Measurements from ENCODE around the gene AOX1. TPM values are rescaled to one million over a fixed set of nuclear protein-coding genes. Genes with fewer than 3 reads are reported as not detected.

The AOX1 gene
- total RNA-seq, 1 experiment from 2014 or later, result 3.5 TPM

GRCh38 chr2:200635251-200635650 is 49.4 kb downstream of the AOX1 start:
- Histone ChIP-seq H3K79me2 (ENCODE audit: insufficient read depth, low read length) (no peaks in the 10 kb centered on the region), H3K4me2 (ENCODE audit: insufficient read depth, insufficient read length, low read length) (no peak overlapping the region), H4K20me1 (ENCODE audit: control insufficient read depth, insufficient read depth, insufficient read length) (no peaks in the 10 kb centered on the region), H3K9ac (ENCODE audit: extremely low read depth, insufficient read length, low read length) (no peak overlapping the region), H3K27me3 (ENCODE audit: insufficient read depth, low read length) (no peaks in the 10 kb centered on the region), H2AK5ac (ENCODE audit: insufficient read length, low read length) (no peak overlapping the region), H4K91ac (ENCODE audit: insufficient read length, low read depth, low read length) (no peak overlapping the region), H4K5ac (ENCODE audit: insufficient read length, low read depth, low read length) (no peak overlapping the region), H3T11ph (ENCODE audit: low read length) (no peak overlapping the region), H3K23ac (ENCODE audit: insufficient read length, low read depth, low read length) (no peak overlapping the region), H3K9me3 (ENCODE audit: control insufficient read depth, low read depth, low read length) (no peaks in the 10 kb centered on the region), H3K4me1 (ENCODE audit: insufficient read depth, low read length) (no peaks in the 10 kb centered on the region), H2BK5ac (ENCODE audit: insufficient read length, low read length) (no peak overlapping the region), H2BK120ac (ENCODE audit: low read depth, low read length, poor library complexity, severe bottlenecking) (no peak overlapping the region), H3K56ac (ENCODE audit: insufficient read length, low read depth, low read length) (no peak overlapping the region), H3K79me1 (ENCODE audit: insufficient read depth, low read depth, low read length, poor library complexity, severe bottlenecking) (no peaks in the 10 kb centered on the region), H2BK12ac (ENCODE audit: insufficient read length, low read depth, low read length) (no peak overlapping the region), H3K27ac (ENCODE audit: insufficient read length, low read depth, low read length) (no peak overlapping the region), H3K4ac (ENCODE audit: low read depth, low read length) (no peak overlapping the region), H4K8ac (replicated peaks; ENCODE audit: insufficient read length, low read depth, low read length) (no peak overlapping the region), H3K23me2 (ENCODE audit: insufficient read length, low read depth, low read length, poor library complexity, severe bottlenecking) (no peaks in the 10 kb centered on the region), H3K14ac (ENCODE audit: insufficient read depth, low read length) (no peak overlapping the region), H2AFZ (ENCODE audit: low read length) (no peak overlapping the region), H2BK20ac (ENCODE audit: low read depth, low read length, poor library complexity, severe bottlenecking) (no peak overlapping the region), H3K18ac (ENCODE audit: insufficient read length, low read depth, low read length) (no peak overlapping the region), H2BK15ac (ENCODE audit: low read depth, low read length) (no peak overlapping the region)
- no peak for DNase-seq
- Mint-ChIP-seq H3K27me3 (ENCODE audit: low read depth) (no peaks in the 10 kb centered on the region), H3K36me3 (ENCODE audit: insufficient read depth in 1 of 3, low read depth in 3 of 3) (no peaks in the 10 kb centered on the region; a peak in 1 of 7 replicates), H3K4me1 (0 out of 4 replicates have a peak, but pooled peaks cover 0 to 2% of the 10 kb centered on the region in 2 experiments), H3K9me3 (no peaks in the 10 kb centered on the region), H3K27ac (no peak overlapping the region; a peak in 1 of 7 replicates), H3K4me3 (no peak overlapping the region)
- TF ChIP-seq CTCF (conservative IDR thresholded peaks at IDR 0.05), result no peak

Data from H9 (cell line).